Sigmoid colon (tissue), 4 donors: ENCODE measurements around the gene GMFB.
"Not testable (repeated sequence)": the region's sequence is repeated elsewhere in the genome, so short reads cannot be mapped to it uniquely, and the experiment has no call there.

Source experiments
- CTCF ChIP-seq, 4 experiments: fragments of 450-650 bp in 3 of 4; fragments of 200-600 bp in 1 of 4; IDR thresholded peaks; one replicate each; pipeline ENCODE4 v1.5.1; 2016 to 2019; ENCODE audit warnings: antibody characterized with exemption in 4 of 4, mild to moderate bottlenecking in 3 of 4, moderate library complexity in 2 of 4
- EP300 ChIP-seq, 4 donors: sonication (generic); formaldehyde crosslinking; IDR thresholded peaks; one replicate each; pipeline ENCODE4 v1.6.1; 2017; ENCODE audit warnings: antibody characterized with exemption in 4 of 4
- POLR2A ChIP-seq, 2 donors: fragments of 450-650 bp; IDR thresholded peaks; one replicate each; pipeline ENCODE4 v1.6.1; 2016; ENCODE audit warnings: antibody characterized with exemption in 2 of 2, mild to moderate bottlenecking in 2 of 2, moderate library complexity in 2 of 2
- POLR2AphosphoS5 ChIP-seq, 4 donors: sonication (generic); formaldehyde crosslinking; IDR thresholded peaks; one replicate each; pipeline ENCODE4 v1.6.1; 2017; ENCODE audit warnings: antibody characterized with exemption in 4 of 4

- TF ChIP-seq CTCF, POLR2A, POLR2AphosphoS5, EP300 (IDR thresholded peaks at IDR 0.05): not testable (repeated sequence)
Measured at GRCh38 chr14:54437954-54438353, 50.8 kb downstream of the GMFB start.
